HG03064 (cell line): ENCODE results near the gene RPS6KA1.
"Not testable (repeated sequence)": the region's sequence is repeated elsewhere in the genome, so short reads cannot be mapped to it uniquely, and the experiment has no call there.

Source experiments
- ATAC-seq: cut with Tn5 transposase; IDR thresholded peaks from one replicate; pipeline ENCODE4 v1.9.1; 2021; ENCODE audit warnings: low read depth; ENCODE audit not compliant: unreplicated experiment

RPS6KA1 gene

DNA sequence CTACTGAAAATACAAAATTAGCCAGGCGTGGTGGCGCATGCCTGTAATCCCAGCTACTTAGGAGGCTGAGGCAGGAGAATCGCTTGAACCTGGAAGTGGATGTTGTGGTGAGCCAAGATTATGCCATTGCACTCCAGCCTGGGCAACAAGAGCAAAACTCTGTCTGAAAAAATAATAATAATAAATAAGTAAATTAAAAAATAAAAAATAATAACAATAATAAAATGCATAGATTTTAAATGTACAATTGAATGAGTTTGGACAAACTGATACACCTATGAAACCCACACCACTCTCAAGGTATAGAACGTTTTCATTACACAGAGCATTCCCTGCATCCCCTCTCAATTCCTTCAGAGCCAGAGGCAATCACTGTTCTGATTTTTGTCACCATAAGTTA is 55.0 kb downstream of the RPS6KA1 start:
- not testable (repeated sequence) for ATAC-seq

DNA sequence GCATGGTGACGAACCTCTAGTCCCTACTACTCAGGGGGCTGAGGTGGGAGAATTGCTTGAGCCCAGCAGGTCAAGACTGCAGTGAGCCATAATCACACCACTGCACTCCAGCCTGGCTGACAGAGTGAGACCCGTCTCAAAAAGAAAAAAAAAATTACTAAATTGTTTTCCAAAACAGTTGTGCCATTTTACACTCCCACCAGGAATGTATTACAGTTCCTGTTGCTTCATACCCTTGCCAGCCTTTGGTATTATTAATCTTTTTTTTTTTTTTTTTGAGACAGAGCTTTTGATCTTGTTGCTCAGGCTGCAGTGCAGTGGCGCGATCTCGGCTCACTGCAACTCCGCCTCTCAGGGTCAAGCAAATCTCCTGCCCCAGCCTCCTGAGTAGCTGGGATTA is 55.9 kb downstream of the RPS6KA1 start:
- no peak for ATAC-seq

DNA sequence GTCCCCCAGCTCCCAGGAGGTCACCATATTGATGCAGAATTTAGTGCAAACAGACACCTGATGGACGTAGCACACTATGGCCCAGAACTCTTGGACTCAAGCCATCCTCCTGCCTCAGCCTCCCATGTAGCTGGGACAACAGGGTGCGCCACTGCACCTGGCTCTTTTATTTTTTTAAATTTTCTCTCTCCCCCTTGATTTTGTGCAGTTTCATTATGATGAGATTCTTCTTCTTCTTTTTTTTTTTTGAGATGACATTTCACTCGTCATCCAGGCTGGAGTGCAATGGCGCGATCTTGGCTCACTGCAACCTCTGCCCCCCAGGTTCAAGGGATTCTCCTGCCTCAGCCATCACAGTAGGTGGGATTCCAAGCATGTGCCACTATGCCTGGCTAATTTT is 63.8 kb downstream of the RPS6KA1 start:
- ATAC-seq = no peak

DNA sequence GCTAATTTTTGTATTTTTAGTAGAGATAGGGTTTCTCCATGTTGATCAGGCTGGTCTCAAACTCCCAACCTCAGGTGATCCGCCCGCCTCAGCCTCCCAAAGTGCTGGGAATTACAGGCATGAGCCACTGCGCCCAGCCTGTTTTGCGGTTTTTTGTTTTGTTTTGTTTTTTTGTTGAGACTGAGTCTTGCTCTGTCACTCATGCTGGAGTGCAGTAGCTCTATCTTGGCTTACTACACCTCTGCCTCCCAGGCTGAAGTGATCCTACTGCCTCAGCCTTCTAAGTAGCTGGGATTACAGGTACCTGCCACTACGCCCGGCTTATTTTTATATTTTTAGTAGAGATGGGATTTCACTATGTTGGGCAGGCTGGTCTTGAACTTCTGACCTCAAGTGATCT is 65.0 kb downstream of the RPS6KA1 start:
- ATAC-seq = not testable (repeated sequence)

DNA sequence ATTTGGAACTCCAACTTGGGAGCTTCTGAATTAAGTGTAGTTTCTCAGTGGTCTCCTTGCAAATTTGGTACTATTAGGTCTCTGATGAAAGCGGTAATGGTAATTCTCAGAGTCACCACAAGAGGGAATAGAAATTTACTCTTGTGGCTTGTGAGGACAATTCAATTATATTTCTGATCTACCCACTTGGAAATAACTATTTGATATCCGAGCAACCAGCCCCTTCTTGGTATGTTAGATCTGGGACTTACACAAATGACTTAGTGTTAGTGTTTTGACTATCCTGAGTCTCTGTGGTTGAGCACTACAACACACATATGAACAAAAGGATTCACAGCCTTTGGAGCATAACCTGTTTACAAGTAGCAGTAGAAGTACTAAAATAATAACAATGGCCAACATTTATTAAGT is 68.1 kb downstream of the RPS6KA1 start:
- ATAC-seq = no peak

DNA sequence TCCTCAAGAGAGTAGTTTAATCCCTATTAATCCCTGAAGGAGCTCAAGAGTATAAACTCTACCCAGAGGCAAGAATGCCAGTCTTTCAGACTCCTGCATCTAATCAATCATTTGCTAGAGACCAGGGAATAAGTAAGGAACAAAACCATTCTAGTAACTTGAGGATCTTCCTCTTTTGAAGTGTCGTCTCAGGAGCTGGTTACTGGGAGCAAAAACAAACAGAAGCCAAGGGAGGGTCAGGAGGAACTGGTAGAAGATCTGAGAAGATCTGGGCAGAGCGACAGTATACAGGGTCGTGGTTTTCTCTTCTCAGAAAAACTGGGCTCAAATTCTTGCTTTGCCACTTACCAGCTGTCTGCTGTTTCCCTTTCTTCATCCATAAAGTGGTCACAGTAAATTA is 69.3 kb downstream of the RPS6KA1 start:
- ATAC-seq = no peak

DNA sequence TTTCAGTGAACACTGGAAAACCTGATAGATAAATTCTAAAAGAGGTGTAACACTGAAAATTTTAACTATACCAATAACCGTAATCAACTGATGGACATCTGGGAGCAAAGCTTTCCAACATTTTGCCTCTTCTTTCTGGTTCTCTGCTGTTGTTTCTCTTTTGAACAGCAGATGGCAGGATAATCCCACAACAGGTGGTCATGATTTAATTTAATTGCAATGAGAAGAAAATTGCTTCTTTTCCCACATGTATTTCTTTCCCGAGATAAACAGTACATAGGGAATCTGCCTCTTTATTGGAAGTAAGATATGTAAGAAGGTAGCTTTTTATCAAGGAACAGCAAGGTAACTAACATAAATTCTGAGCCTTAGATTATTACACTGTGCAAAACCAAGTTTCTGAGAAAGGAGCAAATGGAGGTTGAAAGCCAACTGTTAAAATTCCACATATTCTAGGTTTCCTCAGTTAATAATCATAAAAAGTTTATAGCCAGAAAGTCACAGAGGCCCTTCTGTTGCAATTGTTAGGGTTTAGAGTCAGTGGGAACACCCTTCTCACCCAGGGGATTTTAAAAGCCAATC is 72.9 kb downstream of the RPS6KA1 start:
- no peak for ATAC-seq

DNA sequence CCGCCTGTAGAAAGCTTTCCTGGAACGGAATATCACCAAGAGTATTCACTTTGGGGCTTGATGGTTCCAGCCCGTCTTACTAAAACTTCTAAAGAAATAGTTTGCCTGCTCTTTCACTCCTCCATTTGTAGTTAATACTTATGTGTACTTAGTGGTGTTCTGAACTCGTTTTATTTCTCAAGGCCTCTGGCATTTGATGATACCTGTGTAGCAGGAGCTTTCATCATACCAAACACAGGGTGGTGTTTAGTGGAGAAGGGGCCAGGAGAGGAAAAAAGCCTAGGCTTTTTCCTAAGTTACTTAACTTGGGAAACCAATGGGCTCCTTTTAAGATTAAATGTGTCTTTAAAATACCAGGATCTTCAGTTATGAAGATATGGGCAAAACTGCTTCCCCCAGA is 74.3 kb downstream of the RPS6KA1 start:
- ATAC-seq = no peak

DNA sequence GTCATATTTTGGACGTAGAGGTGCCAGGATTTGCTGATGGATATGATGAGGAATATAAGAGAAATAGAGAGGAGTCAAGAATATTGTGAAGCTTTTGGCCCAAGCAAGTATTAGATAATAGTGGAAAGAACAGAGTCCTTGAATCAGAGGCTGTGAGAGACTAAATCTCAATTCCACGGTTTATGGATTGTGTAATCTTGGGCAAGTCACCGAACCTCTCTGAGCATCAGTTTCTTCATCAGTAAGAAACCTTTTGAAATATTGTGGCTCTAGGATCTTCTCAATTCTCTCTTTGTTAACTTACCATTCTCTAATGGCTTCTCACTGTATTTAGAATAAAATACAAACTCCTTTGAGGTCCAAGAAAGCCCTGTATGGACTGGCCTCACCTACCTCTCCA is 77.6 kb downstream of the RPS6KA1 start:
- ATAC-seq = no peak

DNA sequence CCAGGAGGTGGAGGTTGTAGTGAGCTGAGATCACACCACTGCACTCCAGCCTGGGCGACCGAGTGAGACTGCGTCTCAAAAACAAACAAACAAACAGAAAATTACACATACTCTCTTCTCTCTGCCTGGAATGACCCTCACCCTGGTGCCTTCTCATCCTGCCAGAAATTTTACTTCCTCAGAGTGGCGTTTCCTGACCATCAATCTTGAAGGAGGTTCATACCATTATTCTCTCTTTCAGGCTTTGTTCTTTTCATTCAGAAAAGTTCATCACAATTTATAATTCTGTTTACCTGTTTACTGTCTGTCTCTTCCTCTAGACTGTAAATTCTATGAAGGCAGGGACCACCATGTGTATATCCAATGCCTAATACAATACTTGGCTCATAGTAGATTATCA is 79.3 kb downstream of the RPS6KA1 start:
- no peak for ATAC-seq

DNA sequence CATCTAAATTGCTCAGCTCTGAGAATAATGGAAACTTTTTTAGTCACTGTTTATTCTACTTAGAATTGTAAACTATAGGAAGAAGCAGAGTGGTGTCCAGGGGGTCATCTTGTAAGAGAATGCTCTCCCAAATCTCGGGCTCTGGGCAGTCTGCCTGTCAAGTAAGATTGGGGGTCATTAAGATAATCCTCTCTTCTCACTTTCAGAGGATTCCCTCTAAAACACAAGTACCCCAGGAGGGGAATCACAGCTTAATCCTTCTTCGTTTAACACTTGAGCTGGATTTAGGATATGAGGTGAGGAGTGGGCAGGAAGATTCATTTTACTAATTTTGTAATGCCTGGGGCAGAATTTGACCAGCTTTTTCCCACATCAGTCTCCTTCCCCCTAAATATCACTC is 81.2 kb downstream of the RPS6KA1 start:
- ATAC-seq = no peak

DNA sequence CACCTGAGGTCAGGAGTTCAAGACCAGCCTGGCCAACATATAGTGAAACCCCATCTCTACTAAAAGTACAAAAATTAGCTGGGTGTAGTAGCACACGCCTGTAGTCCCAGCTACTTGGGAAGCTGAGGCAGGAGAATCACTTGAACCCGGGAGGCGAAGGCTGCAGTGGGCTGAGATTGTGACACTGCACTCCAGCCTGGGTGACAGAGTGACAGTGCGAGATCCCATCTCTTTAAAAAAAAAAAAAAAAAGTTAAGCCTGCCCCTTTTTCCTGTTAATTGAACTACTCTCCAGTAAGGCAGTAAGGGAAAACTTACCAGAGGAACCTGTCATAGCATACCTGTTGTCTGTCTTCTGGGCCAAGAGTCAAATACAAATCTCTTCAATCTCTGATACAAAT is 83.1 kb downstream of the RPS6KA1 start:
- ATAC-seq = not testable (repeated sequence)

DNA sequence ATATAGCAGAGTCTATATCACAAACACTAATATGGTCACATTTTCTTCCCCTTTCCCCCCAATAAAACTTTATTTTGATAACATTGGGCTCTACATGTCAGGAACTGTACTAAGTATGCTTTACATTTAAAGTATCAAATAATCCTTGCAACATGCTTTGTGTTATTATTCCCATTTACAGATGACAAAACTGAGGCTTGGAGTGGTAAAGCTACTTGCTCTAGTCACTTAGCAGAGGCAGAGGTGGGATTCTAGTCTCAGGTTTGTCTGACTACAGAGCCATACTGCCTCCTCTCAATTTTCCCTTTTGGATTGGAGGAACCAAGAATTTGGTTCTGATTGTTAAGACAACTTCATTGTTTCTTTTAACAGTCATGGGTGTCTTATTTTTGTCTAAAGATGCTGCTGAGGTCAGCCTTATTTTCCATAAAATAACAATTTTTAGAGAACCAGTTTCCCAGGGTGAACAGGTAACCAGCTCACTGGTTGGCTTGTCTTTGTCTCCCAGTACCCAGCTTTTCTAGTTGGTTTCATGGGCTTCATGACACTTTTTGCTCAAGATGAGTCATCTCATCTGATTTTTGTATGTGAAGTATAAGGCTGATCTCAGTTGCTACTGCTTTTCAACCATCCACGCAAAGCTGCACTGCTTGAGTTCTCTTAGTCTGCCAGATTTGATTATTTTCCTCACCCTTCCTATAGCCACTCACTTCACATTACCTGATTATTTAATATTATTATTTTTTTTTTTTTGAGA is 85.3 kb downstream of the RPS6KA1 start:
- ATAC-seq = no peak

DNA sequence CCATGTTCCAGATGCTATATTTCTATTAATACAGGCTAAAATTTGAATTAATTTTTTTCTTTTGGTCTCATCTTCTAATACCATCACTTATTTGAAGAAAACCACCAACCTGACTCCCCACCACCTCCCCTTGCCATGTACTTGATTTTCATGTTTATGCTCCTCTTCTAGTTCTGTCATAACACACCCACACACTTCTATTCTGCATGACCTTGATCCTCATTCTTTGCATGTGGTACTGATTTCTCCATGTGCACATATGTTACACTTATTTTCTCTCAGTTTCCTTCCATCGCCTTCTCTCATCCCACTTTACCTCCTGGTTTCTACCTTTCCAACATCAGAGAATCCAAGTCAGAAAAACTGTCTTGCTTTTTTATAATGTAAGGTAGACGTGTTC is 87.3 kb downstream of the RPS6KA1 start:
- ATAC-seq = no peak

DNA sequence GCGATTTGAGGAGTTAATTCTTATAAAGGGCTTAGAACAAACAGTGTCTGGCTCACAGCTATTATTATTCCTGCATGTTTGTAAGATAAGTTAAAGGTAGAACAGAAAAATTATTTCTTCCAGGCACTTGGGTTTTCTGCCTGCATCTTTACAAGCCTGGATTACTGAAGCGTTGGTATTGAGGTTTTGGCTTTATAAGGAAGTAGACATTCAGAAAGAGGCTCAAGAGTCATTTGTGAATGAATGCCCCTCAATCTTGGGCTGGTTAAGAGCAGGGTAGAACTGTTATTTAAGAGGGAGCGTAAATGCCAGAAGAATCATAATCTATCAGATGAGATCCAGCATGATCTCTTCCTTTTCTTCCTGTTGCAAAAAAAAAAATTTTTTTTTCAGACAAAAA is 89.0 kb downstream of the RPS6KA1 start:
- no peak for ATAC-seq
